Measurements from ENCODE around the gene GATA3.

The GATA3 gene

GRCh38 chr10:8049045-8049864 is 5.2 kb upstream of the GATA3 start:
- no peaks in the 10 kb centered on the region for H3K9me3 ChIP-seq (ENCODE audit: control insufficient read depth, low read length)
- TF ChIP-seq CTCF (IDR thresholded peaks at IDR 0.05) = no peak
- H3K4me3 ChIP-seq (ENCODE audit: low read depth, low read length) = peak overlapping the region; percentile 79
- no peaks in the 10 kb centered on the region for H3K36me3 ChIP-seq (ENCODE audit: control insufficient read depth, insufficient read depth, low read length)
- peaks cover 3% of the 10 kb centered on the region for H3K4me1 ChIP-seq
- no peaks in the 10 kb centered on the region for H3K27me3 ChIP-seq (ENCODE audit: control insufficient read depth, insufficient read depth, low read length)
- H3K9ac ChIP-seq = peak overlapping the region; percentile 93
- H3K79me2 ChIP-seq = peaks cover 7% of the 10 kb centered on the region
- H2AFZ ChIP-seq = no peak overlapping the region
- H3K4me2 ChIP-seq (ENCODE audit: low read length) = peak overlapping the region; percentile 96
- peak overlapping the region; percentile 96 for H3K27ac ChIP-seq

- no peak for TF ChIP-seq CTCF (IDR thresholded peaks at IDR 0.05)
- H3K79me2 ChIP-seq = peaks cover 11% of the 10 kb centered on the region
- H3K4me3 ChIP-seq (ENCODE audit: low read depth, low read length) = peak overlapping the region; percentile 79
- peak overlapping the region; percentile 96 for H3K4me2 ChIP-seq (ENCODE audit: low read length)
- no peaks in the 10 kb centered on the region for H3K36me3 ChIP-seq (ENCODE audit: control insufficient read depth, insufficient read depth, low read length)
- peak overlapping the region; percentile 41 for H2AFZ ChIP-seq
- H3K4me1 ChIP-seq = peaks cover under 1% of the 10 kb centered on the region
- peak overlapping the region; percentile 96 for H3K27ac ChIP-seq
- peak overlapping the region; percentile 93 for H3K9ac ChIP-seq
- no peaks in the 10 kb centered on the region for H3K27me3 ChIP-seq (ENCODE audit: control insufficient read depth, insufficient read depth, low read length)
- H3K9me3 ChIP-seq (ENCODE audit: control insufficient read depth, low read length) = no peaks in the 10 kb centered on the region
These were observed 4.5 kb upstream of the GATA3 start for GRCh38 chr10:8049865-8050555.

GRCh38 chr10:8050556-8051108 is 3.9 kb upstream of the GATA3 start:
- peak overlapping the region; percentile 79 for H3K4me3 ChIP-seq (ENCODE audit: low read depth, low read length)
- H3K27ac ChIP-seq = peak overlapping the region; percentile 96
- H3K36me3 ChIP-seq (ENCODE audit: control insufficient read depth, insufficient read depth, low read length) = peaks cover 4% of the 10 kb centered on the region
- peaks cover 17% of the 10 kb centered on the region for H3K79me2 ChIP-seq
- TF ChIP-seq CTCF (IDR thresholded peaks at IDR 0.05) = no peak
- peak overlapping the region; percentile 41 for H2AFZ ChIP-seq
- H3K9ac ChIP-seq = peak overlapping the region; percentile 93
- H3K27me3 ChIP-seq (ENCODE audit: control insufficient read depth, insufficient read depth, low read length) = no peaks in the 10 kb centered on the region
- H3K4me1 ChIP-seq = no peaks in the 10 kb centered on the region
- H3K9me3 ChIP-seq (ENCODE audit: control insufficient read depth, low read length) = no peaks in the 10 kb centered on the region
- peak overlapping the region; percentile 96 for H3K4me2 ChIP-seq (ENCODE audit: low read length)

- H3K4me1 ChIP-seq = no peaks in the 10 kb centered on the region
- peak overlapping the region; percentile 98 for H3K4me2 ChIP-seq (ENCODE audit: low read length)
- H3K27ac ChIP-seq = peak overlapping the region; percentile 96
- H2AFZ ChIP-seq = no peak overlapping the region
- peak overlapping the region; percentile 68 for H3K9ac ChIP-seq
- H3K4me3 ChIP-seq (ENCODE audit: low read depth, low read length) = peak overlapping the region; percentile 79
- no peaks in the 10 kb centered on the region for H3K27me3 ChIP-seq (ENCODE audit: control insufficient read depth, insufficient read depth, low read length)
- no peaks in the 10 kb centered on the region for H3K9me3 ChIP-seq (ENCODE audit: control insufficient read depth, low read length)
- H3K79me2 ChIP-seq = peaks cover 22% of the 10 kb centered on the region
- peaks cover 5% of the 10 kb centered on the region for H3K36me3 ChIP-seq (ENCODE audit: control insufficient read depth, insufficient read depth, low read length)
- TF ChIP-seq CTCF (IDR thresholded peaks at IDR 0.05) = no peak
These were observed 3.2 kb upstream of the GATA3 start for GRCh38 chr10:8051109-8051821.
